AG08396 (cell line): ENCODE results near the gene SMIM22.

Experiments
- DNase-seq: peaks from one replicate; pipeline ENCODE4 v3.0.0; 2012; ENCODE audit warnings: low spot score, mixed read lengths

Gene SMIM22

DNA sequence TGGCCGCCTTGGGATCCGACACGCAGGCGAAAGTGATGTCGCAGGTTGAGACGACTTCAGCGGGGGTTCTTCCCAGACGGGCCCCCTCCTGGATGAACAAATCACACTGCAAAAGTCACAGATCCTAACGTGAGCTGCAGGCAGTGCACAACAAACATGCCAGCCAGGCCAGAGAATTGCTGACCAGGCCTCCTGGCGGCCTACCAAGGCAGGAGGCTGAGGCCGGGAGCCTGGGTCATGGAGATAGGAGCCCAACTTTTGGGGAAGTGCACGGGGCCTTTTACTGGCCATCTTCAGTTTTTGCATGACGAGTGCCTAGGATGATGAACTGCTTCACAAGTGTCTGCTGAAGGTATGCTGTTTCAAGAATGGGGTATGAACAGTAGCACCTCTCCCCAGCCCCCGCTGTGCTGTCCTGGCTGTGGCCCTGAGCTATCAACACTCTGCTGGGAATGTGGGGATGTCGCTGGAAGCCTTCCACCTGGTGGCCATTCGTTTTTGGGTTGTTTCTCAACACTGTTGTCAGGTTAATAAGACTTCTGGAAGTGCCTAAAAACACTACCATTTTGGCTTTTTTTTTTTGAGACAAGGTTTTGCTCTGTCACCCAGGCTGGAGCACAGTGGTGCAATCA is 19.5 kb downstream of the SMIM22 start:
- no peak for DNase-seq

GRCh38 chr16:4820652-4821051 is 25.5 kb downstream of the SMIM22 start:
- DNase-seq, result no peak

GRCh38 chr16:4825196-4825595 is 30.0 kb downstream of the SMIM22 start:
- no peak for DNase-seq

DNA sequence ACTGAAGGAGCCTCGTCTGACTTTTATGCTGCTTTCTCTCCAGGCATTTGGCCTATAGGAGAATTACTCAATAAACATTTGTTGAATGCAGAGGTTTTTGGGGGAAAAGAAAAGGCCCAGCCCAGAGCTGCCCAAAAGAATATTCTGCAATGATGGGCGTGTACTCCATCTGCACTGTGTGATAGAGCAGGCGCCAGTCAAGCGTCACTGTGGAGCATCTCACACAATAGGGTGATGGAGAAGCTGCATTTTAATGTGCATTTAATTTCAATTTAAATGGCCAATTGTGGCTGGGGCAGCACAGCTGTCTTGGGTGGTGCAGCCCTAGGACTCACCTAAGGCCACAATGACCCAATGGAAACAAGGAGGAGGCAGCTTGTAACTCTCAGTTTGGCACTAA is 31.4 kb downstream of the SMIM22 start:
- DNase-seq, result no peak

DNA sequence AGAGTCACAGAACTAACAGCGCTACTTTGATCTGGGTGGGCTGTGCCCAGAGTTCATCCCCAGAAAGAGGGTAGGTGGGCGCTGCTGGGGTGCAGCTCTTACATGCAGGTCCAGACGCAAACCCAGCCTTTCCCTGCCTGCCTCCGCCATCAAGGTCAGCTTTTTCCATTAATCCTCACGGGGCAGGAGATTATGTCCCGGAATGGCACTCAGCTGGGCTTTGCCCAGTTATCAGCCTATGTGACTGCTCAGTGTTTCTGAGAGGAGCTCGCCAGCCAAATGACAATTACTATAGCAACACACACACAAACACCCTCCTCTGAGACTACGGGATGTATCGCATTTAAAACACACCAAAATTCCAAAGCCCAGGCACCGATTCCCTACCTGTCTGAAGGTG is 31.8 kb downstream of the SMIM22 start:
- DNase-seq, result no peak

GRCh38 chr16:4828567-4829321 is 33.6 kb downstream of the SMIM22 start:
- no peak for DNase-seq

DNA sequence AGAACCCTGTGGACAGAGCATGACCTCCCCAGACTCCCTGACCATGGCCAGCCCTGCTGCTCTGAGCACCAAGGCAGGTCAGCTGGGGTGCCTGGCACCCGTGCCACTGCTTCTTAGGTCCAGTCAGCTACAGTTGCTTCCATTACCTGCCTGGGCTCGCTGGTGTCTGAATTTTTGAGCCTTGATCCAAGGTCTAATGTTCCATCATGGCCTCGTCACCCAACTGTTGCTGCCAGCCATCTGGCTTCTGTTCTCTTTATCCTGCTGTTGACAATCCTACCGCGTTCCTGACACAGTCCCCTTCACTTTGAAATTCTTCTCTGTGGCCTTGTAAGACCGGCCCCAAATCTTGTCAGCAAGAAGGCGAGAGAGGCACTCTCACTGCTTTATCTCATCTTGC is 35.2 kb downstream of the SMIM22 start:
- DNase-seq, result no peak

GRCh38 chr16:4831616-4832015 is 36.4 kb downstream of the SMIM22 start:
- DNase-seq, result no peak

DNA sequence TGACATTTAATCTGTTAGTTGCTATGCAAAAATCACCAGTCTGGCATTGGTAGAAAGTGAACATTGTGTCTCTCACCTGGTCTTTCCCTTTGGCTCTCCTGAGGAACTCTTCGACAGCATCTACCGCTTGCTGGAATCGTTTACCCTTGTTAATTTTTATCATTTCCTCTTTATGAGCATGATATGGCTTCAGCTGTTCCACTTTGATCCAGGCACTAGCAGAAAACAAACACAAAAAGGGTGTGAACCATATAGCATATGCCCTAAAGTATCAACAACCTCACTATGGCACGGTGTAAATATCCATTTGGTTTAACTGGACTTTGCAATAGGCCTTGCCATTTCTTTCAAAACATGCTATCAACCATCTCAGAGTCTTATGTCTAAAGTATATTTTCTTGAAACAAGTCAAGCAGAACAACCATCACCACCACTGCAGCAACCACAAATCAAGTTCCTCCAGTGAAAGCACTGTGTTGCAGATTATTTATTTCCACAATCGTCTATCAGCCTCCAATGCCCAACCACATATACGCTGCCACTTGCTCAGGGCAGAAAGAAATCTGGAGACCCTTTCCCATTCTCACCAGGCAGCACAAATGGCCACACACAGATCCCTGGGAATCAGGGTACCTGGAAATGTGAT is 37.7 kb downstream of the SMIM22 start:
- DNase-seq, result no peak

- DNase-seq, result no peak
Measured at GRCh38 chr16:4833584-4833983, 38.4 kb downstream of the SMIM22 start.

DNA sequence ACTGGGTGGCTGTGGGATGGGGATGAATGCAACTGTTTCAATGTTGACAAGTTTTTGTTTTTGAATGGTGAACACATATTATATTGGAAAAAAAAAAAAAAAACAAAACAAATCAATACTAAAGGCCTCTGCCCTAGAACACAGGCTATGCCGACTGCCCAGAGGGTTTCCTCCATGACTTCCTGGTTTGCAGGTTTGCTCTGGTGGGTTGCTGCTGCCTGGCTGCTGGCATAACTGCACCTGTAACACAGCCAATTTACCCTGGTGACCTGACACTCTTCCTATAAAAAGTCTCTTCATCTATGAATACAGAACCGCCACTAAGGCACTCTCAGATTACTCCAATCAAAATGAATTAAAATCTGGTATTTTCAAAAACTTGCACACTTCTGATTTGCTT is 41.6 kb downstream of the SMIM22 start:
- DNase-seq, result no peak

DNA sequence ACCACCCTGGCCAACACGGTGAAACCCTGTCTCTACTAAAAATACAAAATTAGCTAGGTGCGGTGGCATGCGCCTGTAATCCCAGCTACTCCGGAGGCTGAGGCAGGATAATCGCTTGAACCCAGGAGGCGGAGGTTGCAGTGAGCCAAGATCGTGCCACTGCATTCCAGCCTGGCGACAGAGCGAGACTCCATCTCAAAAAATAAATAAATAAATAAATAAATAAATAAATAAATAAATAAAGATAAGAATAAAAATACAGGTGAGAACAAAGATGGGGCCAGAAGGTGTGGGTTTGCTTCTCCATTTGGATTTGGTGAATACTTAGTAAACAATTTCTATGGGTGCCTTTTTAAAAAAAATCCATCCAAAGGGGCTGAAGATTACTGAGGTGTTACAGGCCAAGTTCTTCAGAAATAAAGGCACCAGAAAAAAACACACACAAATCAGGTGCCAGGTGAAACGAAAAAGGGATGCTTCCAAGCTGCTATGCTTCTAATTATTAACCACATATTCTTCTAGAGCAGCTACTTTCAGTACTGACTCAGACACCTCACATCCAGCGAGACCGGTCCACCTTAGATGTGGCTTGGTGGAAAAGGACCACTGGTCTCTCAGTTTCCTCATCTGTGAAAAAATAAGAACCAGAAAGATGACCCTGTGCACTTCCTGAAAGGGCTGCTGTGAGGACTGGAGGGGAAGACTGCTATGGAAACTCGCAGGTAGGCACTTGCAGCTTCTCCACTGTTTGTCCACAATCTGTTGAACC is 42.7 kb downstream of the SMIM22 start:
- DNase-seq, result no peak

GRCh38 chr16:4839942-4840341 is 44.8 kb downstream of the SMIM22 start:
- no peak for DNase-seq

- DNase-seq, result no peak
Measured at GRCh38 chr16:4840984-4841383, 45.8 kb downstream of the SMIM22 start.
